HUES48 (cell line): ENCODE data around the gene RGR.

Source experiments
- H3K27ac ChIP-seq: one replicate; pipeline ENCODE4 v1.7.0; 2013; ENCODE audit warnings: low read depth, low read length, inconsistent platforms
- H3K27me3 ChIP-seq: 2 replicates; pipeline ENCODE4 v1.6.1; 2013; ENCODE audit warnings: mild to moderate bottlenecking, low read length; ENCODE audit not compliant: control insufficient read depth, insufficient read depth
- H3K36me3 ChIP-seq: 2 replicates; pipeline ENCODE4 v1.6.1; 2013; ENCODE audit warnings: low read length; ENCODE audit not compliant: control insufficient read depth, insufficient read depth
- H3K4me1 ChIP-seq: 2 replicates; pipeline ENCODE4 v1.6.1; 2013; ENCODE audit warnings: mild to moderate bottlenecking, low read length; ENCODE audit not compliant: control insufficient read depth, insufficient read depth
- H3K4me3 ChIP-seq: 2 replicates; pipeline ENCODE4 v1.5.1; 2013; ENCODE audit warnings: mild to moderate bottlenecking, low read depth, low read length
- H3K9ac ChIP-seq: 2 replicates; pipeline ENCODE4 v1.6.1; 2013; ENCODE audit warnings: mild to moderate bottlenecking, low read depth, low read length, moderate library complexity
- H3K9me3 ChIP-seq: 2 replicates; pipeline ENCODE4 v1.6.1; 2013; ENCODE audit warnings: low read length; ENCODE audit not compliant: control insufficient read depth, insufficient read depth

Gene RGR

DNA sequence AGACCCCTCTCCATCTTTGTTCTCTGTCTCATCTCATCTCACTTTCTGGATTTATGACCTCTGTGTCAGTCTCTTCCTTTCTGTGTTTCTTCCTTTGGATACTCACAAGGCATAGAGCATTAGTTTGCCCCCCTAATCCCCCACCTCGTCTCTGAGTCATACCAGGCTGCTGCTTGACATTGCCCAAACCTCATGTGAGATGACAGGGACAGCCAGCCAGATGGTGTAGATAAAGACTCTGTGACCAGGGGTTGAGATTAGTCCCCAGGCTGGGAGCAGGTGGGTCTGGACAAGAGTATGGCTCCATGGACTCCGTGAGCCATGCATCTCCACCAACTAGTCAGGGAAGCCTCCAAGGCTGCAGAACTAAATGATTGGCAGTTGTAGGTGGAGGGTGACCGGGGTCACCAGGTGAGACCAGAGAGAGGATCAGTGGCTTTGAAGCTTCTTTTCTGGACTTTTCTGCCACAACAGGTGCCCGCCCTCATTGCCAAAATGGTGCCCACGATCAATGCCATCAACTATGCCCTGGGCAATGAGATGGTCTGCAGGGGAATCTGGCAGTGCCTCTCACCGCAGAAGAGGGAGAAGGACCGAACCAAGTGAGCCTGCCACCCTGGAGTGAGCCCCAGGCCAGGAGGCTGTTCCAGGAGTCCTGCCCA is 13.3 kb downstream of the RGR start:
- H3K4me3 ChIP-seq = no peak overlapping the region
- no peaks in the 10 kb centered on the region for H3K36me3 ChIP-seq
- peaks cover 9% of the 10 kb centered on the region for H3K27me3 ChIP-seq
- H3K9ac ChIP-seq = no peak overlapping the region
- no peak overlapping the region for H3K27ac ChIP-seq
- no peaks in the 10 kb centered on the region for H3K4me1 ChIP-seq
- H3K9me3 ChIP-seq = no peaks in the 10 kb centered on the region

DNA sequence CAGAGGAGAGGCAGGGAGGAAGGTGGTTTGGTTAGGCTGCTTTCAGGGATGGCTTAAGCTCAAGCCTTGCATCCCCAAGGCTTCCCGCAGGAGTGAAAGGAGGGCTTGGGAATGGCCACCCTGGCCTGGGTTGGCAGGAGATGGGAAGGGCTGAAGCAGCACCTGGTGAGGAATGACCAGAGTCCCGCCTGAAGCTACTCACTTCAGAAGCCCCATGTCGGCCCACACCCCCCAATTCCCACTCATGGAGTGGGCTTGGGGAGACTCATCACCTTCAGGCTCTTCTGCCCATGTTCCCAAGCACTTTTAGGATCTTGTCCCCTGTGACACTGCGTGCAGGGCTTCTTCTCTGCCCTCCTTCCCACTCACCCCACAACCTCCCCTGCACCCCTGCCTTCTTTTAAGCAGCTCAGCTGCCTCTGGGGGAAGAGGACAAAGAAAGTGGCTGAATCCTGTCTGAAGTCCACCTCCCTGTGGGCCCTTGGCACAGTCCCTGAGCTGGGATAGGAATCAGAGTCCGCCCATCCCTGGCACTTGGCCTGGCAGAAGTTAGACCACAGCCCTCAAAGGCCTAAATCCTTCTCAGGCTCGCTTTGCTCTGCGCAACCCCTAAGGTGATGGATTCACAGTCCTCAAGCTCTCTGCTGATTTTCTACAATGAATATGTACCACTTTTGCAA is 16.5 kb downstream of the RGR start:
- H3K9ac ChIP-seq = no peak overlapping the region
- H3K36me3 ChIP-seq = no peaks in the 10 kb centered on the region
- peaks cover 5% of the 10 kb centered on the region; the same call in 1 of the 2 replicates for H3K4me1 ChIP-seq
- no peak overlapping the region for H3K27ac ChIP-seq
- H3K9me3 ChIP-seq = no peaks in the 10 kb centered on the region
- H3K27me3 ChIP-seq = peaks cover 6% of the 10 kb centered on the region
- no peak overlapping the region for H3K4me3 ChIP-seq

DNA sequence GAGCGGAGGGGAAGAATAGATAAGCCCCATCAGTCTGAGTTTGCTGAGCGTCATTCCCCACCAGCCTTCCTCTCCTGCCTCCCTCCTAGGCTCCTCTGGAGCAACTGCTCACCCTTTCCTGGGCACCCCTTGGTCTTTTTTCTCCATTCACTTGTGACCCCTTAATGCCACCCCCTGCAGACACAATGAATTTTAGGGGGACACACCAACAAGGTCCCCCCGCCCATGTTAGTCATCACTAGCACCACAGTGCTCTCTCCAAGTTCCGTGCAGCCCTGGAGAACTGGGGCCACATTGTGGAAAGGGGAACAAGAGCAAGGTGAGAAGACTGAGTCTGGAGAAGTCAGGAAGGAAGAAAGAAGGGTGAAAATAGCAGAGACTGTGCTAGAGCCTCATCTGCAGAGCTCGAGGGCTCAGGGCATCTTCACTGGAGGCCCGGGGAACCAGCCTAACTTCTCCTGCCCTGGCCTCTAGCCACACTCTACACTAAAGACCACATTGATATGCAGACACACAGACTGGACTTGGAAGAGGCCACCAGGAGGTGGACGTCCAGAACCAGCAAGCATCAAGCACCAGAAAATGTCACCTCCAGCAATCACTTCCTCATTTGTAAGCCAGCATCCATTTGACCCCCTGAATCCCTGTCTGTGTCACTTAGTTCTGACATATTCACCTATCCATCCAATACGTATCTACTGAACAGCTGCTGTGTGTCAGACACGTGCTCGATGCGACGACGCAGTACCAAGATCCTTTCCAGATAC is 17.5 kb downstream of the RGR start:
- H3K36me3 ChIP-seq = no peaks in the 10 kb centered on the region
- no peaks in the 10 kb centered on the region for H3K27me3 ChIP-seq
- H3K27ac ChIP-seq = no peak overlapping the region
- no peak overlapping the region for H3K4me3 ChIP-seq
- peaks cover 5% of the 10 kb centered on the region; the same call in 1 of the 2 replicates for H3K4me1 ChIP-seq
- no peak overlapping the region for H3K9ac ChIP-seq
- no peaks in the 10 kb centered on the region for H3K9me3 ChIP-seq

DNA sequence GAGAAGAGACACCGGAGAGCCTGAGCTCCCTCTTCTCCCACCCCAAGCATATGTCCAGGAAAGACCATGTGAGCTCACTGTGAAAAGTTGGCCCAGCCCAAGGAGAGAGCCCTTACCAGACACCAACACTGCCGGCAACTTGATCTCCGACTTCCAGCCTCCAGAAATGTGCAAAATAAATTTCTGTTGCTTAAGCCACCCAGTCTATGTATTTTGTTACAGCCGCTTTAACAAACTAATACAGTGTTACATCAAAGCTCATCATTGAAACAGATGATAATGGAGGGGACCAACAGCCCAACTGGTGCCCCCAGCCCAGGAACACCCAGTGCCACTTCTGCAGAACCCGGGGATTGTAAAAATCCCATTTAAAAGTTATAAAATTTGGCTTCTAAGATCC is 18.9 kb downstream of the RGR start:
- Histone ChIP-seq H3K4me1 (peaks cover 9% of the 10 kb centered on the region; the same call in 1 of the 2 replicates), H3K9me3 (no peaks in the 10 kb centered on the region), H3K4me3 (no peak overlapping the region), H3K27ac (no peak overlapping the region), H3K27me3 (no peaks in the 10 kb centered on the region), H3K36me3 (no peaks in the 10 kb centered on the region), H3K9ac (no peak overlapping the region)

DNA sequence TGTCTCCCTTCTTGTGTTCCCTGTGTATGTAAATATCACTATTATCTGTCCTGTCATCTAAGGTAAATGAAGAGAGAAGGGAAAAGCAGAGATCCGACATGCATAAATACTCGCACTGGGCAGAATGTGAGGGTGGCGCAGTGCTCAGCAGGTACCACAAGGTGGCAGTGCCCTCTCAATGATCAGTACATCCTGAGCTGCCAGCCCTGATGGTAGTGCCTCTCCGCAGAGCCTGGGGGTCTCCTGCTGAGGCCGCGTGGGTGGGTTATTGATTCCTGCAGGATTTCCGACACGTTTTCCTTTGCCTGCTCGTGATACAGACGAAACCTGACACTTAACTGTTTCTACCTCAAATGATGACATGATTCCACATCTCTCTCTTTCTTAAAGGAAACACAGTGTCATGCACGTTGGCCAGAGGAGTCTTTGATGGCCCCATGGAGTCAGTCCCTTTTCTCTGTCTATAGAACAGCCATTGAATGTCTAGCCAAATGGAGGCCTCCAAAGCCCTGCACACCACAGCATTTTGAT is 19.8 kb downstream of the RGR start:
- H3K4me3 ChIP-seq = no peak overlapping the region
- H3K27ac ChIP-seq = no peak overlapping the region
- H3K9me3 ChIP-seq = no peaks in the 10 kb centered on the region
- H3K36me3 ChIP-seq = no peaks in the 10 kb centered on the region
- peaks cover 9% of the 10 kb centered on the region; the same call in 1 of the 2 replicates for H3K4me1 ChIP-seq
- no peaks in the 10 kb centered on the region for H3K27me3 ChIP-seq
- H3K9ac ChIP-seq = no peak overlapping the region

DNA sequence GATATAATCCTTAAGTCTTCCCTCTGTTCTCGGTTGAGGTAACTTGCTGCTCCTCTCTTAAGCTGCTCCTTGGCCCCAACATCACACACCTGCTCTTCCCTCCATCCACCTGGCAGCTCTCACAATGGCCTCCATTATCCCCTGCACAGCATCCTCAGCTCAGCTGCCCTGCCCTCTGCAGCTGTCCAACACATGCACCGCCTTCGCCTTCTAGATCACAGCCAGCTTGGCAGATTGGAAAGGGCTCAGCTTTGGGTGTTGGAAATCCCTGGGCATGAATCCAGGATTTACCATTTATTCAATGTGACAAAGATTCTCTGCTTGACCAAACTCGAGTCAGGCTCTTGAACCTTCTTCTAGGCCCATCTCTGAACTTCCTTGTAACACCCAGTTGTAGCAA is 20.6 kb downstream of the RGR start:
- H3K27ac ChIP-seq = no peak overlapping the region
- H3K27me3 ChIP-seq = no peaks in the 10 kb centered on the region
- no peaks in the 10 kb centered on the region for H3K9me3 ChIP-seq
- peaks cover 9% of the 10 kb centered on the region; the same call in 1 of the 2 replicates for H3K4me1 ChIP-seq
- no peak overlapping the region for H3K4me3 ChIP-seq
- no peaks in the 10 kb centered on the region for H3K36me3 ChIP-seq
- no peak overlapping the region for H3K9ac ChIP-seq

DNA sequence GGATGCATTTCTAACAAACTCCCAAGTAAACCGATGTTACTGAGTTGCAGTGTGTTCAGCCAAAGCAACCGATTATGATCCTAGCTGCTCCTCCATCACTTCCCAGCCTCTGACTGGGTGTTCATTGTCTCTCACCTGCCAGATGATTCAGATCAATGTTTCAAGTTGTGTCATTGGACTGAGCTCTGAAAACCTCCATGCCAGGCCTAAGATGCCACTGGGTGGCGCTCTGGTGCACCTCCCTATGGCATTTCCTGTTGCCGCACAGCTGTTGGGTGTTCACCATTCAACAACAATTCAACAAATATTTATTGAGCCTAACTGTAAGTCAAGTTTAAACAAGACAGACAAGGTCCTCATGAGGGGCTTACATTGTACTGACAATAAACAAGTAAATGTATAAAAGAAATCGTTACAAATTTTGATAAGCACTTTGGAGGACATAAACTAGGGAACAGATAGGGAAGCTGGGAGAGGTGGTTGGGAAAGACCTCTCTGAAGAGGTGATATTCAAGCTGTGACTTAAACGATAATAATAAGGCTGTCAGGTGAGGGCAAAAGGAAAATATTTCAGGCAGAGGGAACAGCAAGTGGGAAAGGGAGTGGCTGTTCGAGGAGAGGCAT is 22.8 kb downstream of the RGR start:
- no peak overlapping the region for H3K27ac ChIP-seq
- H3K27me3 ChIP-seq = no peaks in the 10 kb centered on the region
- no peak overlapping the region for H3K9ac ChIP-seq
- no peaks in the 10 kb centered on the region for H3K36me3 ChIP-seq
- H3K4me3 ChIP-seq = no peak overlapping the region
- peaks cover 9% of the 10 kb centered on the region; the same call in 1 of the 2 replicates for H3K4me1 ChIP-seq
- no peaks in the 10 kb centered on the region for H3K9me3 ChIP-seq

DNA sequence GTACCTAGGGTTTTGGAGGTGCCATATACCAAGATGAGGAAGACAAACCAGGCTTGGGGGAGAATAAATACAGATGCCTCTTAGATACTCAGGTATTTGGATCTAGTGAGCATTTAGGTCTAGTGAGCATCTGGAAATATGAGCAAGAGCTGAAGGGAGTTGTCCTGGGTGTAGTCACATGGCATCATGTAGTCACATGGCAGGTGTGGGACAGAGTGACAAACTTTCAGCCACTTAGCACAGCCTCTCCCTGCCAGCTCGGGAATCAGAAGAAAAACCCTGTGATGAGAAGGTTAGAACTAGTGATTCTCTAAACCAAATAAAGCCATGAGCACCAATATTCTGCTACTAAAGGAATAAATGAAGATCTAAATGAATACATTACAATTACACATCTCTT is 24.3 kb downstream of the RGR start:
- Histone ChIP-seq H3K9me3 (no peaks in the 10 kb centered on the region), H3K27me3 (no peaks in the 10 kb centered on the region), H3K9ac (no peak overlapping the region), H3K4me3 (no peak overlapping the region), H3K27ac (no peak overlapping the region), H3K4me1 (peaks cover 9% of the 10 kb centered on the region; the same call in 1 of the 2 replicates), H3K36me3 (no peaks in the 10 kb centered on the region)

DNA sequence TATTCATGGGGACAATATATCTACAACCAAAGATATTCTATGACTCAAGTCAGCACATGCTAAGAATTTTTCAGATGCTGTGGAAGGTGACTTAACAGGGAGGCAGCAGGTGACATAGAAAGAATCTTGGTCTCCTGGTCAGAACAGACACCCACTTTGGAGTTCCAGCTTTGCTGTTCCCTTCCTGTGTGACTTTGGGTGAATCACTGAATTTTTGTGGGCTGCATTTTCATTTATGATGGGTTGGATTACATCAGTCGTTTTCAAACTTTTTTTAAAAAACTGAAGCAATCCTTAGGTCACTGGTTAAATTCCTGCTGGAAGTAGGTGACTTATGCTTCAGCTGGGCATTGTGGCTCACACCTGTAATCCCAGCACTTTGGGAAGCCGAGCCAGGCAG is 24.9 kb downstream of the RGR start:
- no peaks in the 10 kb centered on the region for H3K9me3 ChIP-seq
- no peak overlapping the region for H3K27ac ChIP-seq
- H3K9ac ChIP-seq = no peak overlapping the region

DNA sequence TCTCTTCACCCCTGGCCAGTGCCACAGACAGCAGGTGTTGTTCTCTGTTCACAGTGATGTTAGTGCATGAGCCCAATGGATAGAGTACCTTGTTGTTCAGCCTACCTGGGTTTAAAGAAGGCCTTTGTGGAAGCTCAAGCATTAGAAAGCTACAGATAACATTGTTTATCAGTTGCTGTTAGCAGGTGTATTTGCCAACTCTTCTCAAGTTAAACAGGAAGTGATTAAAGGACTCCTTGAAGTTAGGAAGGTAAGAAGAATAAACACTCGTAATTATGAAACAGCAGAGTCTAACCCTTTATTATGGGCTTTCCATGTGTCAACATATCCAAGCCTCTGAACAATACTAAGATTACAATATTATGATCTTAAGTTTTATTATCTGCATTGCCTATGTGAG is 25.9 kb downstream of the RGR start:
- Histone ChIP-seq H3K27me3 (no peaks in the 10 kb centered on the region), H3K9ac (no peak overlapping the region), H3K4me1 (0 out of 2 replicates have a peak, but pooled peaks cover 4% of the 10 kb centered on the region), H3K36me3 (no peaks in the 10 kb centered on the region), H3K4me3 (no peak overlapping the region), H3K27ac (no peak overlapping the region), H3K9me3 (no peaks in the 10 kb centered on the region)

More for the DNA sequence above, 24.9 kb downstream of the RGR start:
- H3K36me3 ChIP-seq = no peaks in the 10 kb centered on the region
- no peaks in the 10 kb centered on the region for H3K27me3 ChIP-seq
- H3K4me1 ChIP-seq = peaks cover 8% of the 10 kb centered on the region; the same call in 1 of the 2 replicates
- no peak overlapping the region for H3K4me3 ChIP-seq
